ENCODE measurements around the gene CCDC14. TPM values are rescaled to one million over a fixed set of nuclear protein-coding genes. Genes with fewer than 3 reads are reported as not detected.
"Not testable (repeated sequence)": the region's sequence is repeated elsewhere in the genome, so short reads cannot be mapped to it uniquely, and the experiment has no call there.

The CCDC14 gene
- total RNA-seq, 2 experiments from 2014 or later: 82.9 to 106 TPM

GRCh38 chr3:123986427-123986826 lies 25.4 kb upstream of the CCDC14 start:
- H2AFZ ChIP-seq (ENCODE audit: low read length): no peak overlapping the region
- no peaks in the 10 kb centered on the region for H4K20me1 ChIP-seq (ENCODE audit: insufficient read depth, low read length)
- H3K9me3 ChIP-seq (ENCODE audit: low read length): no peaks in the 10 kb centered on the region
- H3K4me1 ChIP-seq (ENCODE audit: insufficient read depth, low read length, poor library complexity, severe bottlenecking): no peaks in the 10 kb centered on the region
- no peak overlapping the region for H3K4me3 ChIP-seq (ENCODE audit: low read depth, low read length, poor library complexity, severe bottlenecking)
- no peak for TF ChIP-seq EZH2phosphoT487 (IDR thresholded peaks at IDR 0.05; ENCODE audit: borderline replicate concordance, low read depth, low read length)
- TF ChIP-seq CTCF (conservative IDR thresholded peaks at IDR 0.05; ENCODE audit: low read length): no peak
- intact Hi-C loops (cut with micrococcal nuclease; ENCODE audit: unreplicated experiment): no loop called here
- no peak overlapping the region for H3K27ac ChIP-seq (ENCODE audit: low read depth, low read length, poor library complexity, severe bottlenecking)
- H3K36me3 ChIP-seq (ENCODE audit: insufficient read depth, low read length): no peaks in the 10 kb centered on the region
- POLR2A ChIA-PET: no interaction called here
- H3K79me2 ChIP-seq (ENCODE audit: insufficient read depth, low read depth, low read length): no peaks in the 10 kb centered on the region
- BruUV-seq (replicated peaks): no TSS peak
- no peaks in the 10 kb centered on the region for H3K9me2 ChIP-seq (ENCODE audit: insufficient read depth, low read length)
- DNase-seq (ENCODE audit: low spot score): no peak
- CTCF ChIA-PET (ENCODE audit: unreplicated experiment): no interaction called here
- H3K4me2 ChIP-seq (ENCODE audit: low read length): no peak overlapping the region

- no peak for DNase-seq (ENCODE audit: low spot score)
- no peaks in the 10 kb centered on the region for H3K79me2 ChIP-seq (ENCODE audit: insufficient read depth, low read depth, low read length)
- no peak overlapping the region for H3K4me3 ChIP-seq (ENCODE audit: low read depth, low read length, poor library complexity, severe bottlenecking)
- H2AFZ ChIP-seq (ENCODE audit: low read length): no peak overlapping the region
- ChIA-PET CTCF (ENCODE audit: unreplicated experiment) (no interaction called here), POLR2A (no interaction called here)
- H3K27ac ChIP-seq (ENCODE audit: low read depth, low read length, poor library complexity, severe bottlenecking): no peak overlapping the region
- TF ChIP-seq EZH2phosphoT487 (IDR thresholded peaks at IDR 0.05; ENCODE audit: borderline replicate concordance, low read depth, low read length) (no peak), CTCF (conservative IDR thresholded peaks at IDR 0.05; ENCODE audit: low read length) (no peak)
- H3K9me2 ChIP-seq (ENCODE audit: insufficient read depth, low read length): no peaks in the 10 kb centered on the region
- H3K4me2 ChIP-seq (ENCODE audit: low read length): no peak overlapping the region
- H3K36me3 ChIP-seq (ENCODE audit: insufficient read depth, low read length): no peaks in the 10 kb centered on the region
- no peaks in the 10 kb centered on the region for H3K9me3 ChIP-seq (ENCODE audit: low read length)
- H4K20me1 ChIP-seq (ENCODE audit: insufficient read depth, low read length): no peaks in the 10 kb centered on the region
- intact Hi-C loops (cut with micrococcal nuclease; ENCODE audit: unreplicated experiment): no loop called here
- BruUV-seq (replicated peaks): no TSS peak
- no peaks in the 10 kb centered on the region for H3K4me1 ChIP-seq (ENCODE audit: insufficient read depth, low read length, poor library complexity, severe bottlenecking)
Observed at GRCh38 chr3:123984957-123985356, 23.9 kb upstream of the CCDC14 start.

GRCh38 chr3:123984350-123984749 lies 23.3 kb upstream of the CCDC14 start:
- POLR2A ChIA-PET: no interaction called here
- intact Hi-C loops (cut with micrococcal nuclease; ENCODE audit: unreplicated experiment): no loop called here

GRCh38 chr3:123981317-123981716 lies 20.3 kb upstream of the CCDC14 start:
- H3K9me2 ChIP-seq (ENCODE audit: insufficient read depth, low read length); DNase-seq (ENCODE audit: low spot score); H3K36me3 ChIP-seq (ENCODE audit: insufficient read depth, low read length); H3K4me2 ChIP-seq (ENCODE audit: low read length); H3K4me3 ChIP-seq (ENCODE audit: low read depth, low read length, poor library complexity, severe bottlenecking); H4K20me1 ChIP-seq (ENCODE audit: insufficient read depth, low read length); H2AFZ ChIP-seq (ENCODE audit: low read length); BruUV-seq (replicated peaks); H3K79me2 ChIP-seq (ENCODE audit: insufficient read depth, low read depth, low read length); H3K9me3 ChIP-seq (ENCODE audit: low read length); H3K4me1 ChIP-seq (ENCODE audit: insufficient read depth, low read length, poor library complexity, severe bottlenecking); CTCF ChIA-PET (ENCODE audit: unreplicated experiment); H3K27ac ChIP-seq (ENCODE audit: low read depth, low read length, poor library complexity, severe bottlenecking); POLR2A ChIA-PET; intact Hi-C loops (cut with micrococcal nuclease; ENCODE audit: unreplicated experiment): not testable (repeated sequence)

More at GRCh38 chr3:123984350-123984749, 23.3 kb upstream of the CCDC14 start:
- no peak overlapping the region for H3K4me3 ChIP-seq (ENCODE audit: low read depth, low read length, poor library complexity, severe bottlenecking)
- DNase-seq (ENCODE audit: low spot score): no peak
- H3K79me2 ChIP-seq (ENCODE audit: insufficient read depth, low read depth, low read length): no peaks in the 10 kb centered on the region
- BruUV-seq (replicated peaks): no TSS peak
- no peaks in the 10 kb centered on the region for H3K9me2 ChIP-seq (ENCODE audit: insufficient read depth, low read length)
- no peak overlapping the region for H2AFZ ChIP-seq (ENCODE audit: low read length)
- no peaks in the 10 kb centered on the region for H4K20me1 ChIP-seq (ENCODE audit: insufficient read depth, low read length)
- H3K36me3 ChIP-seq (ENCODE audit: insufficient read depth, low read length): no peaks in the 10 kb centered on the region
- no peaks in the 10 kb centered on the region for H3K4me1 ChIP-seq (ENCODE audit: insufficient read depth, low read length, poor library complexity, severe bottlenecking)
- CTCF ChIA-PET (ENCODE audit: unreplicated experiment): no interaction called here
- TF ChIP-seq CTCF (conservative IDR thresholded peaks at IDR 0.05; ENCODE audit: low read length) (no peak), EZH2phosphoT487 (IDR thresholded peaks at IDR 0.05; ENCODE audit: borderline replicate concordance, low read depth, low read length) (no peak)
- H3K9me3 ChIP-seq (ENCODE audit: low read length): no peaks in the 10 kb centered on the region
- H3K27ac ChIP-seq (ENCODE audit: low read depth, low read length, poor library complexity, severe bottlenecking): no peak overlapping the region
- H3K4me2 ChIP-seq (ENCODE audit: low read length): no peak overlapping the region

Measured in OCI-LY7 (cell line).